ENCODE data around the gene GRIK2.

DNA sequence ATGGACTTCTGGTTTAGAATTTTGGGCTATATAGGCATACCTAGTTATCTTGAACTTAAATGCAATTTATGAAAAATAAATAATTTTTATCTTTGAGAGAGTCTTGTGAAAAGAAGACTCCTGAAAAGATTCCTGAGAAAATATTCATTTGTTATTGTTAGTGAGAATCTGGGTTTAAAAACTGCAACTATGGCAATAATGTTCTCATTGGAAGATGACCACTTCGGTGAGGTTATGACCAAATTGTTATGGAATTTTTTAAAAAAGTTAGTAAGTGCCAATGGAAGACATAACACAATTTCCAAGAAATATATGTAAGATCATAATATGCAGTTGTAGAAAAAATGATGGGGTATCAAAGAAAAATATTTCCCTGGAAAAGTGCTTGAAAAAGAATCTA is 46.3 kb downstream of the GRIK2 start:
- TF ChIP-seq, protein P1, sequence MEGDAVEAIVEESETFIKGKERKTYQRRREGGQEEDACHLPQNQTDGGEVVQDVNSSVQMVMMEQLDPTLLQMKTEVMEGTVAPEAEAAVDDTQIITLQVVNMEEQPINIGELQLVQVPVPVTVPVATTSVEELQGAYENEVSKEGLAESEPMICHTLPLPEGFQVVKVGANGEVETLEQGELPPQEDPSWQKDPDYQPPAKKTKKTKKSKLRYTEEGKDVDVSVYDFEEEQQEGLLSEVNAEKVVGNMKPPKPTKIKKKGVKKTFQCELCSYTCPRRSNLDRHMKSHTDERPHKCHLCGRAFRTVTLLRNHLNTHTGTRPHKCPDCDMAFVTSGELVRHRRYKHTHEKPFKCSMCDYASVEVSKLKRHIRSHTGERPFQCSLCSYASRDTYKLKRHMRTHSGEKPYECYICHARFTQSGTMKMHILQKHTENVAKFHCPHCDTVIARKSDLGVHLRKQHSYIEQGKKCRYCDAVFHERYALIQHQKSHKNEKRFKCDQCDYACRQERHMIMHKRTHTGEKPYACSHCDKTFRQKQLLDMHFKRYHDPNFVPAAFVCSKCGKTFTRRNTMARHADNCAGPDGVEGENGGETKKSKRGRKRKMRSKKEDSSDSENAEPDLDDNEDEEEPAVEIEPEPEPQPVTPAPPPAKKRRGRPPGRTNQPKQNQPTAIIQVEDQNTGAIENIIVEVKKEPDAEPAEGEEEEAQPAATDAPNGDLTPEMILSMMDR (IDR thresholded peaks at IDR 0.05): no peak
- no peak for TF ChIP-seq ZFX (IDR thresholded peaks at IDR 0.05; ENCODE audit: borderline replicate concordance)
